Measurements from ENCODE around the gene GFER.

Gene GFER

GRCh38 chr16:1983544-1984346, at the start of gene GFER:
GFER (plus strand) TSS chr16:1984193; CDS start chr16:1984219, 26 bp downstream.
- TF ChIP-seq CTCF (IDR thresholded peaks at IDR 0.05) = peak; percentile 52

- no peak for TF ChIP-seq CTCF (IDR thresholded peaks at IDR 0.05)
Observed at GRCh38 chr16:1936945-1937479, 47.0 kb upstream of the GFER start.

- no peak for TF ChIP-seq CTCF (IDR thresholded peaks at IDR 0.05)
Observed at GRCh38 chr16:1938316-1938715, 45.7 kb upstream of the GFER start.

- no peak for TF ChIP-seq CTCF (IDR thresholded peaks at IDR 0.05)
Observed at GRCh38 chr16:1938910-1939309, 45.1 kb upstream of the GFER start.

GRCh38 chr16:1940273-1941161, 43.5 kb upstream of the GFER start:
- TF ChIP-seq CTCF (IDR thresholded peaks at IDR 0.05) = no peak

GRCh38 chr16:1941162-1942046, 42.6 kb upstream of the GFER start:
- no peak for TF ChIP-seq CTCF (IDR thresholded peaks at IDR 0.05)

Measured in LNCAP (cell line).